ENCODE data around the gene NUBP2.

Gene NUBP2

GRCh38 chr16:1825864-1826690, 43.3 kb downstream of the NUBP2 start:
- in situ Hi-C loops (cut with MboI; ENCODE audit: low sequenced_read_pairs): no loop called here

- in situ Hi-C loops (cut with MboI; ENCODE audit: low sequenced_read_pairs): no loop called here
Measured at GRCh38 chr16:1826691-1827573, 44.2 kb downstream of the NUBP2 start, which contains the start of the genes FAHD1 and HAGH. FAHD1 (plus strand) TSS chr16:1827206; CDS start chr16:1827239, 33 bp downstream. HAGH (minus strand) TSS chr16:1826825; CDS start chr16:1826787, 38 bp downstream.

GRCh38 chr16:1828645-1829410, 46.1 kb downstream of the NUBP2 start:
- in situ Hi-C loops (cut with MboI; ENCODE audit: low sequenced_read_pairs): no loop called here

GRCh38 chr16:1830213-1830612, 47.5 kb downstream of the NUBP2 start:
- in situ Hi-C loops (cut with MboI; ENCODE audit: low sequenced_read_pairs): no loop called here

GRCh38 chr16:1831186-1832075, 48.7 kb downstream of the NUBP2 start:
- in situ Hi-C loops (cut with MboI; ENCODE audit: low sequenced_read_pairs): no loop called here

- in situ Hi-C loops (cut with MboI; ENCODE audit: low sequenced_read_pairs): no loop called here
Measured at GRCh38 chr16:1832838-1833454, 50.2 kb downstream of the NUBP2 start.

GRCh38 chr16:1834096-1834495, 51.3 kb downstream of the NUBP2 start:
- in situ Hi-C loops (cut with MboI; ENCODE audit: low sequenced_read_pairs): no loop called here
